ENCODE measurements around the gene RPL18. TPM values are rescaled to one million over a fixed set of nuclear protein-coding genes. Genes with fewer than 3 reads are reported as not detected.

RPL18 gene
- total and polyA plus RNA-seq, 4 donors, result 276 to 830 (median 586) TPM

DNA sequence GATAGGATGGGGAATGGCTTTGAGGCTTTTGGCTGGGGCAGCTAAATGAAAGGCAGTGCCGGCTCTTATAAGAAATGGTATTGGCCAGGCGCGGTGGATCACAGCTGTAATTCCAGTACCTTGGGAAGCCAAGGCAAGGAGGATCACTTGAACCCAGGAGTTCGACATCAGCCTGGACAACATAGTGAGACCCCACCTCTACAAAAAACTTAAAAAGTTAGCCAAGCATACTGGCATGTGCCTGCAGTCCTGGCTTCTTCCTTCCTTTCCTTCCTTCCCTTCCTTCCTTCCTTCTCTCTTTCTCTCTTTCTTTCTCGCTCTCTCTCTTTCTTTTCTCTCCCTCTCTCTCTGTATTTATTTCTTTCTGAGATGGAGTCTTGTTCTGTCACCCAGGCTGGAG lies 23.9 kb upstream of the RPL18 start:
- Histone ChIP-seq H3K27ac (ENCODE audit: low read depth in 1 of 2, low read length in 2 of 2) (no peak overlapping the region), H3K9me3 (ENCODE audit: control insufficient read depth in 4 of 4, low read length in 3 of 4) (no peaks in the 10 kb centered on the region), H3K27me3 (ENCODE audit: control insufficient read depth in 4 of 4, insufficient read depth in 4 of 4, low read length in 3 of 4) (no peaks in the 10 kb centered on the region), H3K36me3 (ENCODE audit: control insufficient read depth in 4 of 4, insufficient read depth in 3 of 4, low read depth in 1 of 4, low read length in 3 of 4) (no peaks in the 10 kb centered on the region), H3K9ac (ENCODE audit: low read depth in 1 of 2, low read length in 2 of 2) (no peak overlapping the region), H3K4me3 (ENCODE audit: low read depth in 1 of 3, low read length in 3 of 3) (no peak overlapping the region), H3K4me1 (ENCODE audit: control insufficient read depth in 4 of 4, insufficient read depth in 4 of 4, low read length in 3 of 4) (peaks cover 2 to 28% (median 18%) of the 10 kb centered on the region in 4 donors)
- WGBS, result 89% methylated on average over 5 of the region's 5 CpGs
- no peak for DNase-seq (ENCODE audit: low spot score)
- TF ChIP-seq MAX (IDR thresholded peaks at IDR 0.05) (no peak), YY1 (IDR thresholded peaks at IDR 0.05) (no peak), FOXA2 (IDR thresholded peaks at IDR 0.05) (no peak), HNF4G (IDR thresholded peaks at IDR 0.05) (no peak), RAD21 (IDR thresholded peaks at IDR 0.05) (no peak), JUND (IDR thresholded peaks at IDR 0.05) (no peak), HNF4A (conservative IDR thresholded peaks at IDR 0.05) (no peak)
- TF ChIP-seq, protein P1, sequence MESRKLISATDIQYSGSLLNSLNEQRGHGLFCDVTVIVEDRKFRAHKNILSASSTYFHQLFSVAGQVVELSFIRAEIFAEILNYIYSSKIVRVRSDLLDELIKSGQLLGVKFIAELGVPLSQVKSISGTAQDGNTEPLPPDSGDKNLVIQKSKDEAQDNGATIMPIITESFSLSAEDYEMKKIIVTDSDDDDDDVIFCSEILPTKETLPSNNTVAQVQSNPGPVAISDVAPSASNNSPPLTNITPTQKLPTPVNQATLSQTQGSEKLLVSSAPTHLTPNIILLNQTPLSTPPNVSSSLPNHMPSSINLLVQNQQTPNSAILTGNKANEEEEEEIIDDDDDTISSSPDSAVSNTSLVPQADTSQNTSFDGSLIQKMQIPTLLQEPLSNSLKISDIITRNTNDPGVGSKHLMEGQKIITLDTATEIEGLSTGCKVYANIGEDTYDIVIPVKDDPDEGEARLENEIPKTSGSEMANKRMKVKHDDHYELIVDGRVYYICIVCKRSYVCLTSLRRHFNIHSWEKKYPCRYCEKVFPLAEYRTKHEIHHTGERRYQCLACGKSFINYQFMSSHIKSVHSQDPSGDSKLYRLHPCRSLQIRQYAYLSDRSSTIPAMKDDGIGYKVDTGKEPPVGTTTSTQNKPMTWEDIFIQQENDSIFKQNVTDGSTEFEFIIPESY (IDR thresholded peaks at IDR 0.05), result no peak
- TF ChIP-seq, protein P2, sequence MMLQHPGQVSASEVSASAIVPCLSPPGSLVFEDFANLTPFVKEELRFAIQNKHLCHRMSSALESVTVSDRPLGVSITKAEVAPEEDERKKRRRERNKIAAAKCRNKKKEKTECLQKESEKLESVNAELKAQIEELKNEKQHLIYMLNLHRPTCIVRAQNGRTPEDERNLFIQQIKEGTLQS (IDR thresholded peaks at IDR 0.05), result no peak

- no peaks in the 10 kb centered on the region for H3K9me3 ChIP-seq (ENCODE audit: control insufficient read depth in 4 of 4, low read length in 3 of 4)
- peaks cover 2 to 35% (median 21%) of the 10 kb centered on the region in 4 donors for H3K4me1 ChIP-seq (ENCODE audit: control insufficient read depth in 4 of 4, insufficient read depth in 4 of 4, low read length in 3 of 4)
- 93% methylated on average over 2 of the region's 2 CpGs for WGBS
- no peak overlapping the region for H3K4me3 ChIP-seq (ENCODE audit: low read depth in 1 of 3, low read length in 3 of 3)
- DNase-seq (ENCODE audit: low spot score), result no peak
- H3K27ac ChIP-seq (ENCODE audit: low read depth in 1 of 2, low read length in 2 of 2), result no peak overlapping the region
- H3K9ac ChIP-seq (ENCODE audit: low read depth in 1 of 2, low read length in 2 of 2), result no peak overlapping the region
- H3K36me3 ChIP-seq (ENCODE audit: control insufficient read depth in 4 of 4, insufficient read depth in 3 of 4, low read depth in 1 of 4, low read length in 3 of 4), result no peaks in the 10 kb centered on the region
- no peak for TF ChIP-seq CTCF (IDR thresholded peaks at IDR 0.05; ENCODE audit: low read depth, low read length, missing input control)
- no peaks in the 10 kb centered on the region for H3K27me3 ChIP-seq (ENCODE audit: control insufficient read depth in 4 of 4, insufficient read depth in 4 of 4, low read length in 3 of 4)
Observed at GRCh38 chr19:48641850-48642249, 22.9 kb upstream of the RPL18 start.

DNA sequence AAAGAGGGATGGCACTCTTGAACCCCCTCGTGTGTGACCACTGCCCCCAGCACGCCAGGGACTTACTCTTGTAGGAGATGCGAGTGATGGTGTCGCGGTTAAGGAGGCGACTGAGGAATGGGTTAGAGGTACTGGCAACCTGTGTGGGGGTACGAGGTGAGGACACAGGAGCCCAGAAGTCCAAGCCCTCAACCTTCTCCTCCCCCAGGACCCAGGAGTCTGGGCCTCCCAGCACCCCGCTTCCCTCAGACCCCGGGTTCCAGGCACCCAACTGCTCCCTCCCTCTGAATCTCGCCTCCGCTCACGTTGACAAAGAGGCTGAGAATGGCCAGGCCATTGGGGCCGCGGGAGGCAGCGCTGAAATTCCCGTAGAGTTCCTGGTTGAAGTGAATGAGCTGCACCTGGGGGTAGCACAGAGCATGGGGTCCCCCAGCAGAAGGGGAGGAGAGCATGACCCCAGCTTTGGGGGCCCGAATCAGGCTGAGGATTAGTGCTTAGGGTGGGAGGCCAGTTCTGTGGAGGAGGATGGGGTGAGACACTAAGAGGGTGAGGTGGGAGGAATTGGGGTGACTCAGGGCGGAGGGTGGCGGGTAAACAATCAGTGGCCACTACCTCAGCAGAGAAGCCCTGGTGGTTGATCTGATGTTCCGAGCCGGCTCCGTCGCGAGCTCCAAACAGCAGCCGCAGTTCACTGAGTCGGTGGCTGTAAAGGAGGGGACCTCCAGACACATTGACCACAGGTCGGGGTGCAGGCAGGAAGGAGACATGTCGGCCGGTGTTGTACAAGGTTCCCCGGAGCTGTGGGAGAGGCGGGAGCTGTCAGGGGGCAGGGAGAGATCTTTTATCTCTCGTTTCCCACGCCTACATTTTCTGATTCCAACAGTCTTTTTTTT lies 20.8 kb upstream of the RPL18 start:
- WGBS, result 69% methylated on average over 33 of the region's 33 CpGs
- H3K4me3 ChIP-seq (ENCODE audit: low read depth in 1 of 3, low read length in 3 of 3), result no peak overlapping the region
- H3K9me3 ChIP-seq (ENCODE audit: control insufficient read depth in 4 of 4, low read length in 3 of 4), result no peaks in the 10 kb centered on the region
- no peak overlapping the region for H3K9ac ChIP-seq (ENCODE audit: low read depth in 1 of 2, low read length in 2 of 2)
- H3K27me3 ChIP-seq (ENCODE audit: control insufficient read depth in 4 of 4, insufficient read depth in 4 of 4, low read length in 3 of 4), result no peaks in the 10 kb centered on the region
- no peaks in the 10 kb centered on the region for H3K36me3 ChIP-seq (ENCODE audit: control insufficient read depth in 4 of 4, insufficient read depth in 3 of 4, low read depth in 1 of 4, low read length in 3 of 4)
- no peak for DNase-seq (ENCODE audit: low spot score)
- H3K27ac ChIP-seq (ENCODE audit: low read depth in 1 of 2, low read length in 2 of 2), result no peak overlapping the region
- peaks cover 6 to 37% (median 24%) of the 10 kb centered on the region in 4 donors for H3K4me1 ChIP-seq (ENCODE audit: control insufficient read depth in 4 of 4, insufficient read depth in 4 of 4, low read length in 3 of 4)
- TF ChIP-seq FOXA2 (IDR thresholded peaks at IDR 0.05) (no peak), RAD21 (IDR thresholded peaks at IDR 0.05) (no peak), EGR1 (IDR thresholded peaks at IDR 0.05; ENCODE audit: low read depth in 2 of 2) (no peak), TAF1 (conservative IDR thresholded peaks at IDR 0.05) (no peak), FOXA1 (IDR thresholded peaks at IDR 0.05) (no peak), HNF4A (conservative IDR thresholded peaks at IDR 0.05) (no peak), JUND (IDR thresholded peaks at IDR 0.05) (no peak), RXRA (IDR thresholded peaks at IDR 0.05) (no peak), YY1 (IDR thresholded peaks at IDR 0.05) (no peak)
- TF ChIP-seq, protein P2 (IDR thresholded peaks at IDR 0.05), result no peak
- TF ChIP-seq, protein P1 (IDR thresholded peaks at IDR 0.05), result no peak
- TF ChIP-seq, protein P3, sequence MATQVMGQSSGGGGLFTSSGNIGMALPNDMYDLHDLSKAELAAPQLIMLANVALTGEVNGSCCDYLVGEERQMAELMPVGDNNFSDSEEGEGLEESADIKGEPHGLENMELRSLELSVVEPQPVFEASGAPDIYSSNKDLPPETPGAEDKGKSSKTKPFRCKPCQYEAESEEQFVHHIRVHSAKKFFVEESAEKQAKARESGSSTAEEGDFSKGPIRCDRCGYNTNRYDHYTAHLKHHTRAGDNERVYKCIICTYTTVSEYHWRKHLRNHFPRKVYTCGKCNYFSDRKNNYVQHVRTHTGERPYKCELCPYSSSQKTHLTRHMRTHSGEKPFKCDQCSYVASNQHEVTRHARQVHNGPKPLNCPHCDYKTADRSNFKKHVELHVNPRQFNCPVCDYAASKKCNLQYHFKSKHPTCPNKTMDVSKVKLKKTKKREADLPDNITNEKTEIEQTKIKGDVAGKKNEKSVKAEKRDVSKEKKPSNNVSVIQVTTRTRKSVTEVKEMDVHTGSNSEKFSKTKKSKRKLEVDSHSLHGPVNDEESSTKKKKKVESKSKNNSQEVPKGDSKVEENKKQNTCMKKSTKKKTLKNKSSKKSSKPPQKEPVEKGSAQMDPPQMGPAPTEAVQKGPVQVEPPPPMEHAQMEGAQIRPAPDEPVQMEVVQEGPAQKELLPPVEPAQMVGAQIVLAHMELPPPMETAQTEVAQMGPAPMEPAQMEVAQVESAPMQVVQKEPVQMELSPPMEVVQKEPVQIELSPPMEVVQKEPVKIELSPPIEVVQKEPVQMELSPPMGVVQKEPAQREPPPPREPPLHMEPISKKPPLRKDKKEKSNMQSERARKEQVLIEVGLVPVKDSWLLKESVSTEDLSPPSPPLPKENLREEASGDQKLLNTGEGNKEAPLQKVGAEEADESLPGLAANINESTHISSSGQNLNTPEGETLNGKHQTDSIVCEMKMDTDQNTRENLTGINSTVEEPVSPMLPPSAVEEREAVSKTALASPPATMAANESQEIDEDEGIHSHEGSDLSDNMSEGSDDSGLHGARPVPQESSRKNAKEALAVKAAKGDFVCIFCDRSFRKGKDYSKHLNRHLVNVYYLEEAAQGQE (IDR thresholded peaks at IDR 0.05), result no peak
